ENCODE measurements around the gene MB21D2. TPM values are rescaled to one million over a fixed set of nuclear protein-coding genes. Genes with fewer than 3 reads are reported as not detected.
"Not testable (repeated sequence)": the region's sequence is repeated elsewhere in the genome, so short reads cannot be mapped to it uniquely, and the experiment has no call there.

The MB21D2 gene
- total RNA-seq, 1 experiment from 2014 or later = 19.7 TPM

- TF ChIP-seq IRF1 (CRISPR knock-in tag; IDR thresholded peaks at IDR 0.05) = no peak
These were observed 67.1 kb downstream of the MB21D2 start (continued) for GRCh38 chr3:192850451-192850981.

DNA sequence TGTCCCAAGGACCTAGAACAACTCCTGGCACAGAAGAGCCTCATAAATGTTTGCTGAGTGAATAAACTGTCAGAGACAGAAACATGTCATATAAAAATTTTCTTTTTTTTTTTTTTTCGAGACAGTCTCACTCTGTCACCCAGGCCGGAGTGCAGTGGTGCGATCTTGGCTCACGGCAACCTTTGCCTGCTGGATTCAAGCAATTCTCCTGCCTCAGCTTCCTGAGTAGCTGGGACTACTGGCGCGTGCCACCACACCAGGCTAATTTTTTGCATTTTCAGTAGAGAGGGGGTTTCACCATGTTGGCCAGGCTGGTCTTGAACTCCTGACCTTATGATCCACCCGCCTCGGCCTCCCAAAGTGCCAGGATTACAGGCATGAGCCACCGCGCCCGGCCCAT lies 67.8 kb downstream of the MB21D2 start:
- POLR2A ChIA-PET; ATAC-seq; DNase-seq (ENCODE audit: low spot score); H3K27me3 Mint-ChIP-seq (ENCODE audit: low read depth); H3K9me3 Mint-ChIP-seq; H3K27ac Mint-ChIP-seq; H3K4me3 Mint-ChIP-seq: not testable (repeated sequence)
- peaks cover 71% of the 10 kb centered on the region for H3K4me1 Mint-ChIP-seq
- peaks cover 11% of the 10 kb centered on the region; the same call in 1 of the 2 replicates for H3K36me3 Mint-ChIP-seq
- CTCF ChIA-PET = interaction anchor here (0.6 kb wide), 1 partner anchor 29 kb away, joined by 3 read pairs; no protein-coding TSS in a partner anchor

DNA sequence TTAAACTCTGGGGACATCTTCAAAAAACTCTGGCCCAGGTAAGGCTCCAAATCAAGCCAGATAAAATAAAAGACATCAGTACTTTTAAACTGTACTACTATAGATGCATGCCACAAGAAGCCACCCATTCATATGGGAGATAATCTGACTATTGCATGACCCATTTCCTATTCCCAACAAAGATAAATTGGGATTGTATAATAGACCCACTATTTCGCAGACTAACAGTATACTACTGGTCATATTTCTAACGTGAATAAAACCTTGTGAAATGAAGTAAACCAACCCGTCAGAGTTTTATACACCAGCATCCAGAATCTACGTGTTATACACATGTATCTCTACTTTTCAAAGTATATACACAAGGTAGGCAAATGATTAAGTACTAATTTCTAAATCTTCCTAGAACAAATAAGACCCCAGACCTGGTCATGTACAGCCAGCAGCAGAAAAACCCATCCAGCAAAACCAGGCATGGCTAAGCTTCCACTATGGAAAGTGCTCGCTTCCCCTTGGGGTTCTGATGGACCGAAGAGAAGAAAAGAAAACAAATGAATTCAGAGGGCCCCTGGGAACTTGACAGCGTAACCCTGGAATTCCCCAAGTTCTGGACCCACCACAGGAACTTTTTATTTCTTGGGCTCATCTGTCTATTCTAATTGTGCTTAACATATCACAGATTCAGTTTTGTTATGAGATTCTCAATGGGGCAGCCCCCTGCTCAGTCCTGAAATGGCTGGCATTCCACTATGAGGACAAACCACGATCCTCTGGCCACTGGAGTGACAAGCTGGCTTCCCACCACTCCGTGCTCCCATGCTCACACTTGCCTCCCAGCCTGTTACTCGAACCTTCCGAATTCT lies 69.1 kb downstream of the MB21D2 start:
- H3K4me1 Mint-ChIP-seq = peaks cover 74% of the 10 kb centered on the region
- H3K4me3 Mint-ChIP-seq = no peak overlapping the region
- no peaks in the 10 kb centered on the region for H3K9me3 Mint-ChIP-seq
- no peak for DNase-seq (ENCODE audit: low spot score)
- ATAC-seq = no peak
- no peaks in the 10 kb centered on the region for H3K27me3 Mint-ChIP-seq (ENCODE audit: low read depth)
- no peaks in the 10 kb centered on the region for H3K36me3 Mint-ChIP-seq
- ChIA-PET CTCF (interaction anchor here (1.0 kb wide), 1 partner anchor 36 kb away, joined by 3 read pairs; no protein-coding TSS in a partner anchor), POLR2A (no interaction called here)
- peak overlapping the region; percentile 21; the same call in 1 of the 2 replicates for H3K27ac Mint-ChIP-seq
- TF ChIP-seq, protein P1, sequence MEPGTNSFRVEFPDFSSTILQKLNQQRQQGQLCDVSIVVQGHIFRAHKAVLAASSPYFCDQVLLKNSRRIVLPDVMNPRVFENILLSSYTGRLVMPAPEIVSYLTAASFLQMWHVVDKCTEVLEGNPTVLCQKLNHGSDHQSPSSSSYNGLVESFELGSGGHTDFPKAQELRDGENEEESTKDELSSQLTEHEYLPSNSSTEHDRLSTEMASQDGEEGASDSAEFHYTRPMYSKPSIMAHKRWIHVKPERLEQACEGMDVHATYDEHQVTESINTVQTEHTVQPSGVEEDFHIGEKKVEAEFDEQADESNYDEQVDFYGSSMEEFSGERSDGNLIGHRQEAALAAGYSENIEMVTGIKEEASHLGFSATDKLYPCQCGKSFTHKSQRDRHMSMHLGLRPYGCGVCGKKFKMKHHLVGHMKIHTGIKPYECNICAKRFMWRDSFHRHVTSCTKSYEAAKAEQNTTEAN (CRISPR knock-in tag; IDR thresholded peaks at IDR 0.05) = no peak
- TF ChIP-seq, protein P2, sequence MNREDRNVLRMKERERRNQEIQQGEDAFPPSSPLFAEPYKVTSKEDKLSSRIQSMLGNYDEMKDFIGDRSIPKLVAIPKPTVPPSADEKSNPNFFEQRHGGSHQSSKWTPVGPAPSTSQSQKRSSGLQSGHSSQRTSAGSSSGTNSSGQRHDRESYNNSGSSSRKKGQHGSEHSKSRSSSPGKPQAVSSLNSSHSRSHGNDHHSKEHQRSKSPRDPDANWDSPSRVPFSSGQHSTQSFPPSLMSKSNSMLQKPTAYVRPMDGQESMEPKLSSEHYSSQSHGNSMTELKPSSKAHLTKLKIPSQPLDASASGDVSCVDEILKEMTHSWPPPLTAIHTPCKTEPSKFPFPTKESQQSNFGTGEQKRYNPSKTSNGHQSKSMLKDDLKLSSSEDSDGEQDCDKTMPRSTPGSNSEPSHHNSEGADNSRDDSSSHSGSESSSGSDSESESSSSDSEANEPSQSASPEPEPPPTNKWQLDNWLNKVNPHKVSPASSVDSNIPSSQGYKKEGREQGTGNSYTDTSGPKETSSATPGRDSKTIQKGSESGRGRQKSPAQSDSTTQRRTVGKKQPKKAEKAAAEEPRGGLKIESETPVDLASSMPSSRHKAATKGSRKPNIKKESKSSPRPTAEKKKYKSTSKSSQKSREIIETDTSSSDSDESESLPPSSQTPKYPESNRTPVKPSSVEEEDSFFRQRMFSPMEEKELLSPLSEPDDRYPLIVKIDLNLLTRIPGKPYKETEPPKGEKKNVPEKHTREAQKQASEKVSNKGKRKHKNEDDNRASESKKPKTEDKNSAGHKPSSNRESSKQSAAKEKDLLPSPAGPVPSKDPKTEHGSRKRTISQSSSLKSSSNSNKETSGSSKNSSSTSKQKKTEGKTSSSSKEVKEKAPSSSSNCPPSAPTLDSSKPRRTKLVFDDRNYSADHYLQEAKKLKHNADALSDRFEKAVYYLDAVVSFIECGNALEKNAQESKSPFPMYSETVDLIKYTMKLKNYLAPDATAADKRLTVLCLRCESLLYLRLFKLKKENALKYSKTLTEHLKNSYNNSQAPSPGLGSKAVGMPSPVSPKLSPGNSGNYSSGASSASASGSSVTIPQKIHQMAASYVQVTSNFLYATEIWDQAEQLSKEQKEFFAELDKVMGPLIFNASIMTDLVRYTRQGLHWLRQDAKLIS (CRISPR knock-in tag; IDR thresholded peaks at IDR 0.05; ENCODE audit: borderline replicate concordance) = no peak
- no peak for TF ChIP-seq CREB1 (CRISPR knock-in tag; IDR thresholded peaks at IDR 0.05)
- no peak for TF ChIP-seq SMAD3 (CRISPR knock-in tag; IDR thresholded peaks at IDR 0.05; ENCODE audit: borderline replicate concordance)
- TF ChIP-seq FOXJ3 (CRISPR knock-in tag; IDR thresholded peaks at IDR 0.05; ENCODE audit: borderline replicate concordance) = no peak
- TF ChIP-seq, protein P3, sequence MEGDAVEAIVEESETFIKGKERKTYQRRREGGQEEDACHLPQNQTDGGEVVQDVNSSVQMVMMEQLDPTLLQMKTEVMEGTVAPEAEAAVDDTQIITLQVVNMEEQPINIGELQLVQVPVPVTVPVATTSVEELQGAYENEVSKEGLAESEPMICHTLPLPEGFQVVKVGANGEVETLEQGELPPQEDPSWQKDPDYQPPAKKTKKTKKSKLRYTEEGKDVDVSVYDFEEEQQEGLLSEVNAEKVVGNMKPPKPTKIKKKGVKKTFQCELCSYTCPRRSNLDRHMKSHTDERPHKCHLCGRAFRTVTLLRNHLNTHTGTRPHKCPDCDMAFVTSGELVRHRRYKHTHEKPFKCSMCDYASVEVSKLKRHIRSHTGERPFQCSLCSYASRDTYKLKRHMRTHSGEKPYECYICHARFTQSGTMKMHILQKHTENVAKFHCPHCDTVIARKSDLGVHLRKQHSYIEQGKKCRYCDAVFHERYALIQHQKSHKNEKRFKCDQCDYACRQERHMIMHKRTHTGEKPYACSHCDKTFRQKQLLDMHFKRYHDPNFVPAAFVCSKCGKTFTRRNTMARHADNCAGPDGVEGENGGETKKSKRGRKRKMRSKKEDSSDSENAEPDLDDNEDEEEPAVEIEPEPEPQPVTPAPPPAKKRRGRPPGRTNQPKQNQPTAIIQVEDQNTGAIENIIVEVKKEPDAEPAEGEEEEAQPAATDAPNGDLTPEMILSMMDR (IDR thresholded peaks at IDR 0.05) = no peak
- no peak for TF ChIP-seq ARID4B (CRISPR knock-in tag; IDR thresholded peaks at IDR 0.05; ENCODE audit: borderline replicate concordance)
- TF ChIP-seq, protein P4, sequence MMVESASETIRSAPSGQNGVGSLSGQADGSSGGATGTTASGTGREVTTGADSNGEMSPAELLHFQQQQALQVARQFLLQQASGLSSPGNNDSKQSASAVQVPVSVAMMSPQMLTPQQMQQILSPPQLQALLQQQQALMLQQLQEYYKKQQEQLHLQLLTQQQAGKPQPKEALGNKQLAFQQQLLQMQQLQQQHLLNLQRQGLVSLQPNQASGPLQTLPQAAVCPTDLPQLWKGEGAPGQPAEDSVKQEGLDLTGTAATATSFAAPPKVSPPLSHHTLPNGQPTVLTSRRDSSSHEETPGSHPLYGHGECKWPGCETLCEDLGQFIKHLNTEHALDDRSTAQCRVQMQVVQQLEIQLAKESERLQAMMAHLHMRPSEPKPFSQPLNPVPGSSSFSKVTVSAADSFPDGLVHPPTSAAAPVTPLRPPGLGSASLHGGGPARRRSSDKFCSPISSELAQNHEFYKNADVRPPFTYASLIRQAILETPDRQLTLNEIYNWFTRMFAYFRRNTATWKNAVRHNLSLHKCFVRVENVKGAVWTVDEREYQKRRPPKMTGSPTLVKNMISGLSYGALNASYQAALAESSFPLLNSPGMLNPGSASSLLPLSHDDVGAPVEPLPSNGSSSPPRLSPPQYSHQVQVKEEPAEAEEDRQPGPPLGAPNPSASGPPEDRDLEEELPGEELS (CRISPR knock-in tag; IDR thresholded peaks at IDR 0.05) = no peak
- no peak for TF ChIP-seq SMAD4 (CRISPR knock-in tag; IDR thresholded peaks at IDR 0.05)
- TF ChIP-seq RELA (CRISPR knock-in tag; IDR thresholded peaks at IDR 0.05; ENCODE audit: borderline replicate concordance) = no peak
- no peak for TF ChIP-seq ZNF281 (CRISPR knock-in tag; IDR thresholded peaks at IDR 0.05)

Measured in WTC11 (cell line).